NCI-H1092 (cell line): Measurements from ENCODE around the gene BTG1.

Source experiments
- DNase-seq: peaks from one replicate; lab custom pipeline; 2025; lab: John Stamatoyannopoulos, UW

Gene BTG1

GRCh38 chr12:92133795-92134637, 11.6 kb downstream of the BTG1 start:
- no peak for DNase-seq

DNA sequence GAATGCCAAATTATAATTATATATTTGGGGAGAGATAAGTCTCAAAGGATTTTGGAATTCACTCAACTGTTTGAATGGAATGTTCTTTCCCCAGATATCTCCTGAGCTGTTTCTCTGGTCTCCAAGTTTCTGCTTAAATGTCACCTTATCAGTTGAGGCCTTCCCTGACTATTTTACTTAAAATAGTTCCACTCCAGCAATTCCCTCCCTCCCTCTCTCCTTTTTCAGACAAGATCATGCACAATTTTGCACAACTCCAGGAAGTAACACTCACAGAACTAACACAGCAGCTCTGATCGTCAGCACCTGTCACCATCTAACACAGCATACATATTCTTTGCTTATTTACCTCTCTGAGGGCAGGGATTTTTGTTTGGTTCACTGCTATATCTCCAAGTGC, 12.5 kb downstream of the BTG1 start:
- no peak for DNase-seq

- no peak for DNase-seq
These were observed 13.4 kb downstream of the BTG1 start for GRCh38 chr12:92132288-92132687.

GRCh38 chr12:92130999-92131398, 14.6 kb downstream of the BTG1 start:
- no peak for DNase-seq

- no peak for DNase-seq
These were observed 16.0 kb downstream of the BTG1 start for GRCh38 chr12:92129609-92130008.

GRCh38 chr12:92128612-92129011, 17.0 kb downstream of the BTG1 start:
- no peak for DNase-seq

GRCh38 chr12:92124689-92125029, 21.0 kb downstream of the BTG1 start:
- DNase-seq: no peak

GRCh38 chr12:92123780-92124688, 21.6 kb downstream of the BTG1 start:
- DNase-seq: no peak

DNA sequence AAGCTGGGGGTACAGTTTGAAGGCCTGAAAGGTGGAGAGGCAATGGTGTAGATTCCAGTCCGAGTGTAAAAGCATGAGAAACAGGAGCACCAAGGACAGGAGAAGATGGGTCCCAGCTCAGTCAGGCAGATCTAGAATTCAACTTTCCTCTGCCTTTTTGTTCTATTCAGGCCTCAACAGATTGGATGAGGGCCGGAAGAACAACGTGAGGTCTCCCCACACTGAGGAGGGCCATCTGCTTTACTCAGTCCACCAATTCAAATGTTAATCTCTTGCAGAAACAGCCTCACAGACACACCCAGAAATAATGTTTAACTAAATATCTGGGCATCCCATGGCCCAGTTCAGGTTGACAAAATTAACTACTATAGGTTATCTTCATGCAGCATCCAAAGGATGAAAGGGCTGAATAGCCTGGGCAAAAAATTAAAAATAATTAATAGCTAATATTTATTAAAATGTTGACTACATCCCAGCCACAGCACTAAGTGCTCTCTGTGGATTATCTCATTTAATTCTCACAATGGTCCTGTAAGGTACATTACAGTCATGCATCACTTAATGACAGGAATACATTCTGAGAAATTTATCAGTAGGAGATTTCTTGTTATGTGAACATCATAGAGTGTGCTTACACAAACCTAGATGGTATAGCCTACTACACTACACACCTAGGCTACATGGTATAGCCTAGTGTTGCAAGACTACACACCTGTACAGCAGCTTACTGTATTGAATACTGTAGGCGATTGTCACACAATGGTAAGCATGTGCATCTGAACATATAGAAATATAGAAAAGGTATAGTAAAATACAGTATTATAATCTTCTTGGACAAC, 22.5 kb downstream of the BTG1 start:
- no peak for DNase-seq

DNA sequence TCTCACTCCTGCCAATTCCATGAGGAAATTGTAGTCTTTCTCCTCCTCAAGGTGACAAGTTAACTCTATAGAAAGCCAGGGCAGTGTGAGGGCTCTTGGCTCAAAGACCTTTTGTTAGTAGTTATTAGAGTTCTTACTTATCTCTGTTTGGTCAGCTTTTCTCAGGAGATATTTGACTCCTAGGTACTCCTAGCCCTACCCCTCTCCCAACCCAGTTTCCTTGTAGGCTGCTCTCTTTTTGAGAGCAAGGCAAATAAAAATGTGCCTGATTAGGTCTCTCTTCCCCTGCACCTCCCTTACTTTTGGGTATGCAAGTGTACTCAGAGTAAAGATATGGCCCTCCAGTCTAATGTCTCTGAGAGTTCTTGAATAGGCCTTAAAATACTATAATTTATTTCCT, 23.8 kb downstream of the BTG1 start:
- no peak for DNase-seq

- no peak for DNase-seq
These were observed 26.7 kb downstream of the BTG1 start for GRCh38 chr12:92118826-92119536.

GRCh38 chr12:92114834-92115233, 30.8 kb downstream of the BTG1 start:
- DNase-seq: no peak

DNA sequence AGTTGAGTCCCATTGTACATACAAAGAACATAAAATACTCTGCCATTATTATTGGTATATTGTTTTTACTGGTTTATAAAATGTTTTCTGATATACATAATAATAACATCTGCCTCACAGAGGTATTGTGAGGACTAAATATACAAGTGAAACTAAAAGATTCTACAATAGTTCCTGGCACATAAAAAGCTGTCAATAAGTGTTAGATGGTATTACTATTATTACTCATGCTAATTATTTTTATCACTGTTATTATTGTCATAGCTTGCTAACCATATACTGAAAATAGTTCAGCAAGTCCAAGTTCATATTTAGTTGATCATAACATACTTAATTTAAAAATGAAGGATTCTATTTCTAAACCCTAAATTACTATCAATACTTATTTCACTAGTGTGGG, 34.4 kb downstream of the BTG1 start:
- DNase-seq: no peak

DNA sequence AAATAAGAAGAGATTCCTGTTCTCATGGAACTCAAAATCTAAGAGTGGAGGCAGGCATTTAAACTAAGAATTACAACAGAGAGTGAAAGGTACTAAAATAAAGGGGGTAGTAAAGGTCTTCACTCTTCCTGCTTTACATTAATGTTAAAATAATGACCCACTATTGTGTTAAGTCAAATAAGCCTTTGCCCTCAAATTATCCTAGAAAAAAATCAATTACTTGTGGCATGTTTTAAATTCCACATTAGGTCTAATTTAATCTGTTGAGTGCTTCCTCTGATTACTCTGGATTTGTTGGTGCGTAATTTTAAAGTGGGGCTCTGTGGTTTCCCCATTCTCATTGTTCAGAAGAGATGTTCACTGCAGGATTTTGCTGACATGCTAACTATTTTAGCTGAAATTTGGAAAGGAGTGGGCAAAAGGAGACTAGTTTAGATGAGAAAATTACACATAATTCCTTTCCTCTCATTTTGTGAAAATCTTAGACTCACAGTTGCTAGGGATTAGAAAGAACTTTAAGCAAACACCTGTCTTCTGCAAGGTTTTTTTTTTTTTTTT, 35.5 kb downstream of the BTG1 start:
- DNase-seq: no peak

GRCh38 chr12:92109613-92110012, 36.0 kb downstream of the BTG1 start:
- no peak for DNase-seq

DNA sequence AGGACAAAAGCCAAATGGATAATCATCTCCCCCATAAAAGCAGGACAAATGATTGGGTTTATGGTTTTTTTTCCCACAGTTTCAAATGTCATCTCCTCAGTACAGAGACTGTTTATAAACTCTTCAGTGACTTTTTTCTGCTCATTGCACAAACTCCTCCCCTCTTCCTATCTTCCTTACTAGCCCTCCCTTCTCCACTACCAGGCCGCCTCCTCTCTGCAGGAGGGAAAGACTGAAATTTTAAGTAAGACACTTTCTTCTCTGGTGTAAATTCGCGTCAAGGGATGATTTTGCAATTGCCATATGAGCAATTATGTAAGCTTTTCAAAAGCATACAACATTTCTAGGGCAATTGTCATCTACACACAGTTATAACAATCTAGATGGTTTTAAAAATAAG, 37.0 kb downstream of the BTG1 start:
- no peak for DNase-seq

DNA sequence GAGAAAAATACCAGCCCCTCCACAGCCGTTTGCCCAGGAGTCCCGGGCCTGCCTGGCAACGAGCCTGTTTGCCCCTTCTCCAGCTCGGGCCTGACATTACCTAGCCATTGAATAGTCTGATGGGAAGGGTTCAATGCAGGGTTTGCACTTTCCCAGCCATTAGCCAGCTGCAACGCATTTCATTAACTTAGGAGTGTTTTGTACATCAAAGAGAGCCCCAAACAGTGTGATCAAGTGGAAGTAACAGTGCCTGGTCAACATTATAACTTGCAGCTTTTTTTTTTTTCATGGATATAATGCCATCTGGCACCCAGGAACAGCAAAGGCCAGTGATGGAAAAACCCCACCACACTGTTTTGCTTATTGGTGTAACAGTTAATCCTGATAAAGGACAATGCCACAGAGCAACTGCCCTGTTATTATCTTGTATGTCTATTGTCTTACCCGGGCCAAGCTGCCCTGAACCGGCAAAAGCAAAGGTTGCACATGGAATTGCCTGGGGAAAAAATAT, 38.0 kb downstream of the BTG1 start:
- DNase-seq: peak; percentile 84

GRCh38 chr12:92107094-92107493, 38.6 kb downstream of the BTG1 start:
- DNase-seq: no peak

- DNase-seq: no peak
These were observed 40.0 kb downstream of the BTG1 start for GRCh38 chr12:92105676-92106075.

DNA sequence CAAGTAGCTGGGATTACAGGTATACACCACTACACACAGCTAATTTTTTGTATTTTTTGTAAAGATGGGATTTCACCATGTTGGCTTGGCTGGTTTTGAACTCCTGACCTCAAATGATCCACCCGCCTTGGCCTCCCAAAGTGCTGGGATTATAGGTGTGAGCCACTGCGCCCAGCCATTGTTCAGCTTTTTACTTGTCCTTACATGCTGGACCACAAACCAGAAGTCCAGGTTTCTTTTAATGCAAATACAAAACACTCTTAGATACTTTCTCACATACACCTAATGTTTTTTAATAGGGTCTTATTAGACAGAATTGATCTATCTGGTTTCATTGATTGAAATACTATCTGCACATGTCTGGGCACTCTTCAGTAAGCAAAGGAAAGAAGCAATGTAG, 40.5 kb downstream of the BTG1 start:
- no peak for DNase-seq

DNA sequence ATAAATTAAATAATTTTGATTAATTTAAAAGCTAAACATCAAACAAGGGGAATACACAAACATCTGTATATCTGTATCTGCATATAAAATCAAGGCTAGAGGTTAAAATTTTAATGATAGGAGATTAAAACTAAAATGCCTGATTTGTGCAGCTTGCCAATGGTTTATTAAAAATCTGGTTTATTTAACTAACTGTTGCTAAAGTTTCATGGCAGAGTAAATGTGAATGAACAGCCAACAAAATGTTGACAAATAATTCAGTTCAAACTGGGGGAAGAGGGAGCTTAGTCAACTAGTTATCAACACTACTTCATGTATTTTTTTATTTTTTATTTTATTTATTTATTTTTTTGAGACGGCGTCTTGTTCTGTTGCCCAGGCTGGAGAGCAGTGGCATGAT, 43.0 kb downstream of the BTG1 start:
- no peak for DNase-seq
